Neural cell (in vitro differentiated cells): Measurements from ENCODE around the gene JAKMIP3. TPM values are rescaled to one million over a fixed set of nuclear protein-coding genes. Genes with fewer than 3 reads are reported as not detected.

Experiments
- H2AFZ ChIP-seq: fragments of 200-600, 300-800 bp; sonication (generic), shearing (Covaris generic); 2 replicates; pipeline ENCODE4 v1.6.0; 2014; ENCODE audit warnings: low read depth, mild to moderate bottlenecking, antibody characterized with exemption, low read length, moderate library complexity
- H3F3A ChIP-seq: fragments of 200-600 bp; shearing (Covaris generic); 2 replicates; pipeline ENCODE4 v1.6.1; 2016; ENCODE audit warnings: mild to moderate bottlenecking, moderate library complexity, mixed read lengths, antibody characterized with exemption, low read length; ENCODE audit not compliant: insufficient read depth, poor library complexity, severe bottlenecking
- H3K27ac ChIP-seq: fragments of 200-600, 300-800 bp; sonication (generic), shearing (Covaris generic); 2 replicates; pipeline ENCODE4 v1.5.1; 2014; ENCODE audit warnings: mild to moderate bottlenecking, low read length, moderate library complexity
- H3K27me3 ChIP-seq: fragments of 300-800, 200-600 bp; sonication (generic), shearing (Covaris generic); 2 replicates; pipeline ENCODE4 v1.6.0; 2014; ENCODE audit warnings: mild to moderate bottlenecking, low read depth, low read length, moderate library complexity; ENCODE audit not compliant: insufficient read depth
- H3K36me3 ChIP-seq: fragments of 300-800, 200-600 bp; sonication (generic), shearing (Covaris generic); 2 replicates; pipeline ENCODE4 v1.5.1; 2014; ENCODE audit warnings: mild to moderate bottlenecking, antibody characterized with exemption, low read length, moderate library complexity; ENCODE audit not compliant: insufficient read depth
- H3K4me2 ChIP-seq: fragments of 300-800, 200-600 bp; sonication (generic), shearing (Covaris generic); 2 replicates; pipeline ENCODE4 v1.6.0; 2014; ENCODE audit warnings: mild to moderate bottlenecking, low read length
- H3K4me3 ChIP-seq: fragments of 300-800, 200-600 bp; sonication (generic), shearing (Covaris generic); 2 replicates; pipeline ENCODE4 v1.5.1; 2014; ENCODE audit warnings: mild to moderate bottlenecking, low read length, moderate library complexity
- H3K79me2 ChIP-seq: fragments of 200-600 bp; shearing (Covaris generic); replicated peaks from 2 replicates; pipeline ENCODE4 v1.6.0; 2014; ENCODE audit warnings: mild to moderate bottlenecking, low read length, moderate library complexity; ENCODE audit not compliant: insufficient read depth
- H3K9ac ChIP-seq: fragments of 300-800, 200-600 bp; sonication (generic), shearing (Covaris generic); 2 replicates; pipeline ENCODE4 v1.6.1; 2016; ENCODE audit warnings: mild to moderate bottlenecking, low read length, mixed read lengths
- H3K9me2 ChIP-seq: fragments of 200-600 bp; shearing (Covaris generic); 2 replicates; pipeline ENCODE4 v1.6.1; 2016; ENCODE audit warnings: mild to moderate bottlenecking, low read length, mixed read lengths; ENCODE audit not compliant: insufficient read depth
- H3K9me3 ChIP-seq: fragments of 200-600, 300-800 bp; sonication (generic), shearing (Covaris generic); 2 replicates; pipeline ENCODE4 v1.6.1; 2016; ENCODE audit warnings: mild to moderate bottlenecking, mixed run types, low read length, moderate library complexity, mixed read lengths
- H4K20me1 ChIP-seq: fragments of 200-600 bp; shearing (Covaris generic); 2 replicates; pipeline ENCODE4 v1.6.1; 2016; ENCODE audit warnings: mild to moderate bottlenecking, mixed run types; ENCODE audit not compliant: insufficient read depth
- CTCF ChIP-seq: fragments of 450-650 bp; IDR thresholded peaks from 2 replicates; pipeline ENCODE4 v1.5.1; 2014; ENCODE audit warnings: antibody characterized with exemption, mild to moderate bottlenecking, moderate library complexity; ENCODE audit not compliant: poor library complexity, severe bottlenecking
- EP300 ChIP-seq: fragments of 450-650 bp; conservative IDR thresholded peaks from 2 replicates; pipeline ENCODE4 v1.6.1; 2014; ENCODE audit warnings: antibody characterized with exemption, mild to moderate bottlenecking, moderate library complexity; ENCODE audit not compliant: poor library complexity, severe bottlenecking
- EZH2 ChIP-seq: fragments of 200-600, 300-800 bp; shearing (Covaris generic), sonication (generic); IDR thresholded peaks from 2 replicates; pipeline ENCODE4 v1.6.1; 2014; ENCODE audit warnings: antibody characterized with exemption, low read length, borderline replicate concordance, mild to moderate bottlenecking; ENCODE audit not compliant: insufficient read depth, poor library complexity, severe bottlenecking
- MXI1 ChIP-seq: fragments of 450-650 bp; conservative IDR thresholded peaks from 2 replicates; pipeline ENCODE4 v1.6.1; 2014; ENCODE audit warnings: antibody characterized with exemption, mild to moderate bottlenecking; ENCODE audit not compliant: poor library complexity, severe bottlenecking
- POLR2AphosphoS5 ChIP-seq: IDR thresholded peaks from 2 replicates; pipeline ENCODE4 v1.6.1; 2012
- RAD21 ChIP-seq: fragments of 450-650 bp; conservative IDR thresholded peaks from 2 replicates; pipeline ENCODE4 v1.6.1; 2014; ENCODE audit warnings: antibody characterized with exemption, mild to moderate bottlenecking, moderate library complexity
- REST ChIP-seq: IDR thresholded peaks from 2 replicates; pipeline ENCODE4 v1.6.1; 2012; ENCODE audit warnings: borderline replicate concordance
- SMC3 ChIP-seq: fragments of 450-650 bp; conservative IDR thresholded peaks from 2 replicates; pipeline ENCODE4 v1.6.1; 2014; ENCODE audit warnings: antibody characterized with exemption, mild to moderate bottlenecking, moderate library complexity; ENCODE audit not compliant: poor library complexity
- TAF1 ChIP-seq: IDR thresholded peaks from 2 replicates; pipeline ENCODE4 v1.6.1; 2012; ENCODE audit warnings: low read depth
- polyA plus RNA-seq: library from polyadenylated mRNA; depleted of rRNA; stranded (reverse); fragments of >200 nt; gene quantifications from 2 replicates; pipeline ENCODE4 v1.2.3, GENCODE V29; 2014

Gene JAKMIP3
- polyA plus RNA-seq, 1 donor from 2014 or later = 5.1 TPM

GRCh38 chr10:132048294-132048667 is 17.5 kb upstream of the JAKMIP3 start:
- Histone ChIP-seq H3K9ac (no peak overlapping the region), H3F3A (no peaks in the 10 kb centered on the region), H3K36me3 (no peaks in the 10 kb centered on the region), H3K27me3 (no peaks in the 10 kb centered on the region), H3K79me2 (no peaks in the 10 kb centered on the region), H3K4me2 (no peak overlapping the region), H4K20me1 (no peaks in the 10 kb centered on the region), H2AFZ (no peak overlapping the region), H3K9me2 (no peaks in the 10 kb centered on the region), H3K27ac (no peak overlapping the region), H3K4me3 (no peak overlapping the region), H3K9me3 (peaks cover 4% of the 10 kb centered on the region)
- TF ChIP-seq TAF1 = no peak
- no peak for TF ChIP-seq MXI1
- no peak for TF ChIP-seq EP300
- TF ChIP-seq EZH2 = no peak
- no peak for TF ChIP-seq RAD21
- TF ChIP-seq REST = no peak
- TF ChIP-seq CTCF = no peak
- TF ChIP-seq POLR2AphosphoS5 = no peak
- no peak for TF ChIP-seq SMC3

DNA sequence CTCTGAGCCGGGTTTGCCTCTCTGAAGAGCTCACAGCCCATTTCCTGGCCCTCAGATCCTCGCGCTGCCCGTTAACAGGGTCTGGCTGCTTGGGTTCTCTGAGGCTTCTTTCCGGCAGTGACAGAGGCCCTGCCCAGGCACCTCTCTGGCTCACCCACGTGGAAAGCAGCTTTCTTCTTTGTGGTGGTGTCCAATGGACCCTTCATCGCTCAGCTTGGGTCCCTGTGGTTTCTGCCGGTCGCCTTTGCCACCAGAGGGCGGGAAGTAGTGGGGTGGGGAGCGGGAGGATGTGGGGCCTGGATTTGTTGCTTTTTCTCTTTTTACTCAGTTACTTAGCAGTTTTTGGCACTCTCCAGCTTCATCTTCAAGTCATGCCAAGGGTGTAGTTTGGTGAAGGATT is 15.6 kb upstream of the JAKMIP3 start:
- H3K27ac ChIP-seq = no peak overlapping the region
- H3K4me2 ChIP-seq = no peak overlapping the region
- H3K36me3 ChIP-seq = no peaks in the 10 kb centered on the region
- TF ChIP-seq CTCF = no peak
- no peak for TF ChIP-seq EP300
- TF ChIP-seq RAD21 = no peak
- no peak for TF ChIP-seq POLR2AphosphoS5
- TF ChIP-seq SMC3 = no peak
- no peak for TF ChIP-seq REST
- TF ChIP-seq EZH2 = no peak
- no peak for TF ChIP-seq MXI1
- TF ChIP-seq TAF1 = no peak
- no peak overlapping the region for H3K9ac ChIP-seq
- H2AFZ ChIP-seq = no peak overlapping the region
- no peaks in the 10 kb centered on the region for H3K9me2 ChIP-seq
- no peaks in the 10 kb centered on the region for H3F3A ChIP-seq
- no peak overlapping the region for H3K4me3 ChIP-seq
- H3K9me3 ChIP-seq = peaks cover 4% of the 10 kb centered on the region
- no peaks in the 10 kb centered on the region for H3K79me2 ChIP-seq
- H4K20me1 ChIP-seq = no peaks in the 10 kb centered on the region
- H3K27me3 ChIP-seq = no peaks in the 10 kb centered on the region
